HCT116 (cell line): ENCODE results near the gene GAB2. TPM values are rescaled to one million over a fixed set of nuclear protein-coding genes. Genes with fewer than 3 reads are reported as not detected.

Experiments
- ATAC-seq: fragments of 200-7000 bp; cut with Tn5 transposase; 2 replicates; pipeline ENCODE4 v1.9.1; 2020; ENCODE audit warnings: mild to moderate bottlenecking, moderate library complexity
- BruUV-seq: library from RNA; stranded (reverse); fragments of 400-500 nt; replicated peaks from 2 replicates; lab custom pipeline; 2021; lab: Mats Ljungman, UMichigan
- CTCF ChIA-PET: fragments of 300-600 bp; sonication (Branson Sonifier 250); formaldehyde crosslinking; loops from one replicate; lab custom pipeline; 2021; ENCODE audit warnings: antibody characterized with exemption; lab: Charles Lee
- POLR2A ChIA-PET: fragments of 300-600, 350-600 bp; sonication (Branson Sonifier 250); formaldehyde crosslinking; loops from one replicate; lab custom pipeline; 2021; ENCODE audit warnings: antibody characterized with exemption; lab: Charles Lee
- RAD21 ChIA-PET, 2 experiments: fragments of 300-600 bp; sonication (Branson Sonifier 250); formaldehyde crosslinking; loops; one replicate each; lab custom pipeline; 2023; ENCODE audit warnings: low total read pairs in 2 of 2; ENCODE audit not compliant: uncharacterized antibody in 2 of 2, unreplicated experiment in 2 of 2, low non-redundant PET in 1 of 2; lab: Charles Lee
- DNase-seq: peaks from one replicate; pipeline ENCODE4 v3.0.0-alpha.2; 2010; ENCODE audit warnings: low read depth, low spot score
- H2AFZ ChIP-seq: fragments of 200-600 bp; shearing (Covaris generic), sonication (generic); 2 replicates; pipeline ENCODE4 v1.6.1; 2017; ENCODE audit warnings: low read depth, mixed run types, mixed read lengths, antibody characterized with exemption, low read length; ENCODE audit not compliant: poor library complexity, severe bottlenecking
- H3K27ac ChIP-seq: 2 replicates; pipeline ENCODE4 v1.5.1; 2012; ENCODE audit warnings: low read depth, low read length
- H3K27me3 ChIP-seq: fragments of 200-600 bp; sonication (generic); 2 replicates; pipeline ENCODE4 v1.6.1; 2016; ENCODE audit warnings: mixed run types, low read length, mixed read lengths; ENCODE audit not compliant: insufficient read depth
- H3K36me3 ChIP-seq, 2 experiments: fragments of 200-500 bp in 1 of 2; fragments of 200-600 bp in 1 of 2; sonication (Bioruptor generic) in 1 of 2; sonication (generic) in 1 of 2; 2 replicates each; pipeline versions ENCODE4 v1.5.1 to v1.6.1; 2014 to 2016; ENCODE audit warnings: low read length in 2 of 2, inconsistent platforms in 1 of 2, mixed read lengths in 1 of 2, mixed run types in 1 of 2; ENCODE audit not compliant: insufficient read depth in 2 of 2, control insufficient read depth in 1 of 2
- H3K4me1 ChIP-seq, 2 experiments: fragments of 200-600 bp in 1 of 2; sonication (generic) in 1 of 2; 2 replicates each; pipeline versions ENCODE4 v1.5.1 to v1.6.1; 2012 to 2017; ENCODE audit warnings: low read length in 2 of 2, inconsistent platforms in 1 of 2, mild to moderate bottlenecking in 1 of 2, mixed read lengths in 1 of 2, mixed run types in 1 of 2, moderate library complexity in 1 of 2; ENCODE audit not compliant: insufficient read depth in 2 of 2, control insufficient read depth in 1 of 2
- H3K4me2 ChIP-seq: fragments of 200-600 bp; sonication (generic); 2 replicates; pipeline ENCODE4 v1.6.1; 2017; ENCODE audit warnings: mixed run types, low read length, mixed read lengths
- H3K4me3 ChIP-seq, 2 experiments: fragments of 200-600 bp in 1 of 2; sonication (generic) in 1 of 2; replicated peaks in 1 of 2; 2 replicates each; pipeline ENCODE4 v1.5.1; 2011 to 2016; ENCODE audit warnings: low read length in 2 of 2, control low read depth in 1 of 2, low read depth in 1 of 2, mild to moderate bottlenecking in 1 of 2, mixed read lengths in 1 of 2, mixed run types in 1 of 2
- H3K79me2 ChIP-seq: fragments of 200-600 bp; sonication (generic); 2 replicates; pipeline ENCODE4 v1.6.1; 2017; ENCODE audit warnings: mild to moderate bottlenecking, mixed run types, low read length, moderate library complexity, mixed read lengths; ENCODE audit not compliant: insufficient read depth
- H3K9ac ChIP-seq: fragments of 200-600 bp; sonication (generic); 2 replicates; pipeline ENCODE4 v1.6.1; 2016; ENCODE audit warnings: low read length, mixed read lengths
- H3K9me2 ChIP-seq: fragments of 200-600 bp; sonication (generic), shearing (Covaris generic); 2 replicates; pipeline ENCODE4 v1.6.1; 2017; ENCODE audit warnings: mixed run types, mild to moderate bottlenecking, moderate library complexity; ENCODE audit not compliant: insufficient read depth
- H3K9me3 ChIP-seq, 2 experiments: fragments of 200-500 bp in 1 of 2; fragments of 200-600 bp in 1 of 2; sonication (Bioruptor generic) in 1 of 2; sonication (generic) in 1 of 2; 2 replicates each; pipeline ENCODE4 v1.6.1; 2014 to 2017; ENCODE audit warnings: low read length in 2 of 2, mixed read lengths in 2 of 2, inconsistent platforms in 1 of 2, low read depth in 1 of 2, mild to moderate bottlenecking in 1 of 2, mixed run types in 1 of 2, moderate library complexity in 1 of 2; ENCODE audit not compliant: control insufficient read depth in 1 of 2, insufficient read depth in 1 of 2
- H4K20me1 ChIP-seq: fragments of 200-600 bp; sonication (generic), shearing (Covaris generic); 2 replicates; pipeline ENCODE4 v1.6.1; 2017; ENCODE audit warnings: mixed run types, mild to moderate bottlenecking, moderate library complexity; ENCODE audit not compliant: insufficient read depth
- CBX3 ChIP-seq: IDR thresholded peaks from 2 replicates; pipeline ENCODE4 v1.6.1; 2012; ENCODE audit warnings: low read depth
- CEBPB ChIP-seq: IDR thresholded peaks from 2 replicates; pipeline ENCODE4 v1.6.1; 2012; ENCODE audit warnings: low read depth
- CTCF ChIP-seq, 3 experiments: fragments of 200-600 bp in 1 of 3; sonication (generic) in 1 of 3; IDR thresholded peaks in 2 of 3; conservative IDR thresholded peaks in 1 of 3; 2 replicates each; pipeline ENCODE4 v1.5.1; 2012 to 2017; ENCODE audit warnings: low read depth in 2 of 3, low read length in 2 of 3, antibody characterized with exemption in 1 of 3, borderline replicate concordance in 1 of 3, control low read depth in 1 of 3, mild to moderate bottlenecking in 1 of 3, mixed read lengths in 1 of 3, mixed run types in 1 of 3, moderate library complexity in 1 of 3; ENCODE audit not compliant: insufficient read depth in 1 of 3
- EGR1 ChIP-seq: IDR thresholded peaks from 2 replicates; pipeline ENCODE4 v1.6.1; 2012; ENCODE audit warnings: low read depth
- EZH2 ChIP-seq: fragments of 200-600 bp; sonication (generic); IDR thresholded peaks from 2 replicates; pipeline ENCODE4 v1.6.1; 2017; ENCODE audit warnings: antibody characterized with exemption, mixed run types
- EZH2phosphoT487 ChIP-seq: fragments of 200-600 bp; IDR thresholded peaks from 2 replicates; pipeline ENCODE4 v1.6.1; 2018; ENCODE audit warnings: antibody characterized with exemption, borderline replicate concordance
- FOSL1 ChIP-seq: IDR thresholded peaks from 2 replicates; pipeline ENCODE4 v1.6.1; 2012; ENCODE audit warnings: low read depth
- JUND ChIP-seq: IDR thresholded peaks from 2 replicates; pipeline ENCODE4 v1.6.1; 2012
- POLR2A ChIP-seq: IDR thresholded peaks from 2 replicates; pipeline ENCODE4 v1.7.0; 2011; ENCODE audit warnings: borderline replicate concordance; ENCODE audit not compliant: insufficient read depth, insufficient read length; ENCODE audit errors: extremely low read depth
- POLR2AphosphoS5 ChIP-seq: IDR thresholded peaks from 2 replicates; pipeline ENCODE4 v1.6.1; 2011; ENCODE audit warnings: mild to moderate bottlenecking, low read depth, low read length, moderate library complexity
- RAD21 ChIP-seq: IDR thresholded peaks from 2 replicates; pipeline ENCODE4 v1.6.1; 2012; ENCODE audit warnings: low read depth, mild to moderate bottlenecking
- SRF ChIP-seq: IDR thresholded peaks from 2 replicates; pipeline ENCODE4 v1.6.1; 2012; ENCODE audit warnings: low read depth
- TCF7L2 ChIP-seq: IDR thresholded peaks from 2 replicates; pipeline ENCODE4 v1.7.0; 2011; ENCODE audit warnings: borderline replicate concordance, inconsistent platforms; ENCODE audit not compliant: insufficient read depth, insufficient read length; ENCODE audit errors: extremely low read depth
- YY1 ChIP-seq: IDR thresholded peaks from 2 replicates; pipeline ENCODE4 v1.6.1; 2011; ENCODE audit warnings: low read length, low read depth, moderate library complexity, mild to moderate bottlenecking; ENCODE audit not compliant: insufficient replicate concordance; ENCODE audit errors: extremely low read depth
- intact Hi-C: fragments of 100-400 bp; cut with micrococcal nuclease; formaldehyde crosslinking; loops from 2 replicates; pipeline ENCODE4 v1.10.0; 2022
- total RNA-seq: library from RNA; stranded (reverse); gene quantifications from one replicate; pipeline ENCODE4 v1.2.1, GENCODE V29; 2021; ENCODE audit not compliant: unreplicated experiment
- TF ChIP-seq, protein P1 (sequence below): IDR thresholded peaks from 2 replicates; pipeline ENCODE4 v1.6.1; 2012

The GAB2 gene
- total RNA-seq, 1 experiment from 2014 or later, result 1.9 TPM

DNA sequence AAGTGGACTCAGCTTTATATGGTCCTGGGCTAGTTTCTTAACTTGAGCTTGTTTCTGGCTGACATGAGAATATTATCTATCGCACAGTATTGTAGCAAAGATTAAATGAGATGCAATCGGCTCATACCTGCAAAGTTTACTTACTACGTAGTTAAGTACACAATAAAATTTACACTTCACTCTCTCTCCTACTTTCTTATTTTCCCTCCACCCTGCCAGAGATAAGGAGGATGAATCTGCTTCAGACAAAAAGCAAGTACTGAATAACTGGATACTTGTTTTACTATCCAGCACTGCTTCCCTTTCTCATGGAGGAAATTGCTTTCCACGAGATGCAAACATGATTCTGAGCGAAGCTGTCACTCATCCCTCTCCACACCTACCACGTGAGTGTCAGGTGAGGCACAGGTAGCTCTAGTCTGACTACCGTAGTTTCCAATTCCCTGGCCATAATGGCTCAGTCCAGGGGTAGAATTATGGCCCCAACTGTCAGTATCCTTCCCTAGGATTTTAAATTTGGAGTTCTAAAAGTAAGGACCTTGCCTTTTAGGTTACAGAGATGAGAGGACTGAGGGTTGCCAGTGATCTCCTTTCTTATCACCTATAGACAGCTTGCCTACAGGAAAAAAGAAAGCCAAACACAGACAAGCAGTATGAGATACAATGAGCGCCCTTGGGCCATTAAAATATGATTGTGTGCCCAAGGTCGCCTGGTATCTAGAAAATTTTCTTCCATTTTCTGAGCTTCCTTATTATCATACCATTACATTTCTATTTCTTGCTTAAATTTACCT, 39.8 kb downstream of the GAB2 start:
- no peaks in the 10 kb centered on the region for H3K27me3 ChIP-seq
- H2AFZ ChIP-seq, result no peak overlapping the region
- POLR2A ChIA-PET, result no interaction called here
- BruUV-seq, result no TSS peak
- no peaks in the 10 kb centered on the region for H3K79me2 ChIP-seq
- no peaks in the 10 kb centered on the region for H3K36me3 ChIP-seq
- H3K9ac ChIP-seq, result no peak overlapping the region
- no peak overlapping the region for H3K4me2 ChIP-seq
- H4K20me1 ChIP-seq, result no peaks in the 10 kb centered on the region
- H3K9me3 ChIP-seq, result no peaks in the 10 kb centered on the region
- no peak overlapping the region for H3K4me3 ChIP-seq
- no peaks in the 10 kb centered on the region for H3K9me2 ChIP-seq
- ATAC-seq (no peak), DNase-seq (no peak)
- CTCF ChIA-PET, result no interaction called here
- no peaks in the 10 kb centered on the region for H3K4me1 ChIP-seq
- TF ChIP-seq POLR2AphosphoS5 (no peak), TCF7L2 (no peak), CTCF (IDR thresholded peaks at IDR 0.05 in 2 of 3, conservative IDR thresholded peaks at IDR 0.05 in 1 of 3; ENCODE audit: borderline replicate concordance in 1 of 3, insufficient read depth in 1 of 3, low read depth in 2 of 3, low read length in 2 of 3) (no peak), EZH2 (no peak), EZH2phosphoT487 (no peak), JUND (no peak), RAD21 (no peak), YY1 (no peak), CEBPB (no peak), EGR1 (no peak), POLR2A (no peak), FOSL1 (no peak), SRF (no peak), CBX3 (no peak)
- TF ChIP-seq, protein P1, sequence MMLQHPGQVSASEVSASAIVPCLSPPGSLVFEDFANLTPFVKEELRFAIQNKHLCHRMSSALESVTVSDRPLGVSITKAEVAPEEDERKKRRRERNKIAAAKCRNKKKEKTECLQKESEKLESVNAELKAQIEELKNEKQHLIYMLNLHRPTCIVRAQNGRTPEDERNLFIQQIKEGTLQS, result no peak
- intact Hi-C loops, result no loop called here
- RAD21 ChIA-PET, result no interaction called here
- no peak overlapping the region for H3K27ac ChIP-seq
